ENCODE results near the gene SKIDA1. TPM values are rescaled to one million over a fixed set of nuclear protein-coding genes. Genes with fewer than 3 reads are reported as not detected.
A peak's percentile ranks its signal among the peaks of the same experiment; 100 is the strongest.

The SKIDA1 gene
- total RNA-seq, 1 donor = 0.36 TPM

GRCh38 chr10:21501091-21501490 is 24.4 kb downstream of the SKIDA1 start:
- Histone ChIP-seq H3K4me2 (ENCODE audit: insufficient read depth, low read length) (no peak overlapping the region), H3K27ac (ENCODE audit: low read depth, low read length) (no peak overlapping the region)
- no peak for TF ChIP-seq CTCF (IDR thresholded peaks at IDR 0.05; ENCODE audit: extremely low read depth, low read depth, low read length)

GRCh38 chr10:21500578-21500910 is 24.9 kb downstream of the SKIDA1 start:
- DNase-seq (ENCODE audit: insufficient read length, low spot score, missing footprints) = peak; percentile 59
- no peaks in the 10 kb centered on the region for H3K9me3 ChIP-seq (ENCODE audit: low read depth, low read length)
- H3K4me1 ChIP-seq (ENCODE audit: insufficient read depth, low read length) = peaks cover 3% of the 10 kb centered on the region
- no peak overlapping the region for H3K4me2 ChIP-seq (ENCODE audit: insufficient read depth, low read length)
- H2AFZ ChIP-seq (ENCODE audit: low read length) = no peak overlapping the region
- H4K20me1 ChIP-seq (ENCODE audit: insufficient read depth, low read length) = no peaks in the 10 kb centered on the region
- H3K27ac ChIP-seq (ENCODE audit: low read depth, low read length) = no peak overlapping the region
- H3K36me3 ChIP-seq (ENCODE audit: insufficient read depth, low read length) = no peaks in the 10 kb centered on the region
- H3K27me3 ChIP-seq (ENCODE audit: insufficient read depth, low read length) = peaks cover 20% of the 10 kb centered on the region
- H3K4me3 ChIP-seq (ENCODE audit: insufficient read depth, low read length) = no peak overlapping the region
- no peak for TF ChIP-seq CTCF (IDR thresholded peaks at IDR 0.05; ENCODE audit: extremely low read depth, low read depth, low read length)
- H3K79me2 ChIP-seq (ENCODE audit: insufficient read depth, low read length) = no peaks in the 10 kb centered on the region

More at GRCh38 chr10:21501091-21501490, 24.4 kb downstream of the SKIDA1 start:
- Histone ChIP-seq H3K79me2 (ENCODE audit: insufficient read depth, low read length) (no peaks in the 10 kb centered on the region), H3K9me3 (ENCODE audit: low read depth, low read length) (no peaks in the 10 kb centered on the region), H3K4me3 (ENCODE audit: insufficient read depth, low read length) (no peak overlapping the region), H2AFZ (ENCODE audit: low read length) (no peak overlapping the region), H3K27me3 (ENCODE audit: insufficient read depth, low read length) (peaks cover 22% of the 10 kb centered on the region), H4K20me1 (ENCODE audit: insufficient read depth, low read length) (no peaks in the 10 kb centered on the region), H3K36me3 (ENCODE audit: insufficient read depth, low read length) (no peaks in the 10 kb centered on the region), H3K4me1 (ENCODE audit: insufficient read depth, low read length) (peaks cover 3% of the 10 kb centered on the region)
- DNase-seq (ENCODE audit: insufficient read length, low spot score, missing footprints) = no peak

- DNase-seq (ENCODE audit: insufficient read length, low spot score, missing footprints) = peak; percentile 88
Observed at GRCh38 chr10:21499701-21500577, 25.5 kb downstream of the SKIDA1 start.

More at GRCh38 chr10:21499701-21500577, 25.5 kb downstream of the SKIDA1 start:
- H3K27me3 ChIP-seq (ENCODE audit: insufficient read depth, low read length) = peaks cover 20% of the 10 kb centered on the region
- H3K27ac ChIP-seq (ENCODE audit: low read depth, low read length) = no peak overlapping the region
- no peaks in the 10 kb centered on the region for H3K9me3 ChIP-seq (ENCODE audit: low read depth, low read length)
- no peak for TF ChIP-seq CTCF (IDR thresholded peaks at IDR 0.05; ENCODE audit: extremely low read depth, low read depth, low read length)
- no peaks in the 10 kb centered on the region for H3K79me2 ChIP-seq (ENCODE audit: insufficient read depth, low read length)
- H2AFZ ChIP-seq (ENCODE audit: low read length) = no peak overlapping the region
- H3K4me2 ChIP-seq (ENCODE audit: insufficient read depth, low read length) = no peak overlapping the region
- H3K36me3 ChIP-seq (ENCODE audit: insufficient read depth, low read length) = no peaks in the 10 kb centered on the region
- H3K4me1 ChIP-seq (ENCODE audit: insufficient read depth, low read length) = peaks cover 8% of the 10 kb centered on the region
- H4K20me1 ChIP-seq (ENCODE audit: insufficient read depth, low read length) = no peaks in the 10 kb centered on the region
- H3K4me3 ChIP-seq (ENCODE audit: insufficient read depth, low read length) = no peak overlapping the region
